GM21576 (cell line): ENCODE measurements around the gene DOLPP1.

Experiments
- ATAC-seq: cut with Tn5 transposase; IDR thresholded peaks from one replicate; pipeline ENCODE4 v1.9.1; 2021; ENCODE audit warnings: mild to moderate bottlenecking, moderate library complexity; ENCODE audit not compliant: unreplicated experiment

Gene DOLPP1

GRCh38 chr9:129093602-129094386 is 12.9 kb downstream of the DOLPP1 start:
- ATAC-seq, result no peak

- no peak for ATAC-seq
Observed at GRCh38 chr9:129094387-129095169, 13.7 kb downstream of the DOLPP1 start.

GRCh38 chr9:129095170-129095667 is 14.3 kb downstream of the DOLPP1 start:
- no peak for ATAC-seq

- no peak for ATAC-seq
Observed at GRCh38 chr9:129095908-129096307, 15.0 kb downstream of the DOLPP1 start.

GRCh38 chr9:129097671-129098306 is 16.9 kb downstream of the DOLPP1 start:
- ATAC-seq, result no peak

GRCh38 chr9:129098328-129098727 is 17.4 kb downstream of the DOLPP1 start:
- ATAC-seq, result no peak

GRCh38 chr9:129100383-129101169 is 19.7 kb downstream of the DOLPP1 start:
- no peak for ATAC-seq

- ATAC-seq, result no peak
Observed at GRCh38 chr9:129101279-129101678, 20.4 kb downstream of the DOLPP1 start.

GRCh38 chr9:129102095-129102525 is 21.2 kb downstream of the DOLPP1 start:
- no peak for ATAC-seq

- no peak for ATAC-seq
Observed at GRCh38 chr9:129102791-129103594, 22.1 kb downstream of the DOLPP1 start.

GRCh38 chr9:129103595-129103965 is 22.7 kb downstream of the DOLPP1 start:
- no peak for ATAC-seq

- ATAC-seq, result no peak
Observed at GRCh38 chr9:129104051-129104450, 23.1 kb downstream of the DOLPP1 start.

- no peak for ATAC-seq
Observed at GRCh38 chr9:129105857-129106694, 25.2 kb downstream of the DOLPP1 start.

GRCh38 chr9:129107651-129108050 is 26.7 kb downstream of the DOLPP1 start:
- ATAC-seq, result no peak

GRCh38 chr9:129108083-129108804 is 27.3 kb downstream of the DOLPP1 start:
- ATAC-seq, result no peak

- no peak for ATAC-seq
Observed at GRCh38 chr9:129108805-129109536, 28.1 kb downstream of the DOLPP1 start.

GRCh38 chr9:129109537-129109903 is 28.6 kb downstream of the DOLPP1 start:
- ATAC-seq, result no peak
